ENCODE results near the gene FXN. TPM values are rescaled to one million over a fixed set of nuclear protein-coding genes. Genes with fewer than 3 reads are reported as not detected.

The FXN gene
- total RNA-seq, 6 experiments from 2014 or later = 12.5 to 30.4 (median 24.7) TPM

DNA sequence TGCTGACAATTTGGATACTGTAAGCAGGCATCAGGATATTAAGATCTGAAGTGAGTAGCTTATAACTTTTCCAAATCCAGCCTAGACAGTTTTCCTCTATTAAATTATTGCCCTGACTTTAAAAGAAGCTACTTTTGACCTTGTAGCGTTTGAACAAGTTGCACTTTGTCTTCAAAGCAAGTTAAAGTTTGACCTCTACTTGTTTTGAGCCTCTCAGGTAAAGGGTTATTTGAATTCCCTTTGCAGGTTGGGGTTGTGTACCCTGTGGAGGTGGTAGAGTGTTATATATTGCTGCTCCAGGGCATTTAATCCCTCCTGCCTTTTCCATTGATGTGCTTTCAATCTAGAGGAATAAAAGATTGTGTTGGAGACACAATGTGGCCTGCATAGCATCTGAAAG lies 30.1 kb downstream of the FXN start:
- ATAC-seq (peak in 2 of 4 donors; percentile 20 to 65), DNase-seq (no peak)
- Histone ChIP-seq H3K27ac (peak overlapping the region in 1 of 3 donors; percentile 18), H3K4me1 (peaks cover 0 to 11% (median 2%) of the 10 kb centered on the region in 4 donors), H3K4me3 (no peak overlapping the region), H3K27me3 (no peaks in the 10 kb centered on the region), H3K36me3 (peaks cover 0 to 13% (median 9%) of the 10 kb centered on the region in 4 donors), H3K9me3 (no peaks in the 10 kb centered on the region)
- TF ChIP-seq, protein P1, sequence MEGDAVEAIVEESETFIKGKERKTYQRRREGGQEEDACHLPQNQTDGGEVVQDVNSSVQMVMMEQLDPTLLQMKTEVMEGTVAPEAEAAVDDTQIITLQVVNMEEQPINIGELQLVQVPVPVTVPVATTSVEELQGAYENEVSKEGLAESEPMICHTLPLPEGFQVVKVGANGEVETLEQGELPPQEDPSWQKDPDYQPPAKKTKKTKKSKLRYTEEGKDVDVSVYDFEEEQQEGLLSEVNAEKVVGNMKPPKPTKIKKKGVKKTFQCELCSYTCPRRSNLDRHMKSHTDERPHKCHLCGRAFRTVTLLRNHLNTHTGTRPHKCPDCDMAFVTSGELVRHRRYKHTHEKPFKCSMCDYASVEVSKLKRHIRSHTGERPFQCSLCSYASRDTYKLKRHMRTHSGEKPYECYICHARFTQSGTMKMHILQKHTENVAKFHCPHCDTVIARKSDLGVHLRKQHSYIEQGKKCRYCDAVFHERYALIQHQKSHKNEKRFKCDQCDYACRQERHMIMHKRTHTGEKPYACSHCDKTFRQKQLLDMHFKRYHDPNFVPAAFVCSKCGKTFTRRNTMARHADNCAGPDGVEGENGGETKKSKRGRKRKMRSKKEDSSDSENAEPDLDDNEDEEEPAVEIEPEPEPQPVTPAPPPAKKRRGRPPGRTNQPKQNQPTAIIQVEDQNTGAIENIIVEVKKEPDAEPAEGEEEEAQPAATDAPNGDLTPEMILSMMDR (IDR thresholded peaks at IDR 0.05) = no peak
- TF ChIP-seq POLR2A (IDR thresholded peaks at IDR 0.05) = no peak
- intact Hi-C loops (cut with DNase I) = no loop called here
- 46% methylated on average over 1 of the region's 1 CpG for WGBS (ENCODE audit: insufficient coverage, low coverage, low lambda C conversion rate, missing lambda C conversion rate)

DNA sequence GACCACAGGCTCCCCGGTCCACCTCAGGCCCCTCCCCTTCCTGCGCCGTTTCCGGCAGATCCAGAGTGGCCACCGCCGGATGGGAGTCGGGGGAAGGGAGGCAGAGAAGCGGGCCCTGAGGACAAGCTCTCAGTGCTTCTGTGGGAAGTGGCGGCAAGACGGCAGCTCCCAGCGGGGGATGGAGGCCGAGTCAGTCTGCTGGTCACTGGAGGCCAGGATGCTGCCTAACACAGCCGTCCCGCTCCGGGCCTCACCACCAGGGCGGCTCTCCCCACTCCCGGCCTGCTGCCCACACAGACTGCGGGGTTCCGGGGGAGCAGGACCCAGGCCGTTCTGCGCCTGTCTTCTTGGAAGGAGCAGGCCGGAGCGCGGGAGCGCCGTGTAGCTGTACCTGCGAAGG lies 31.4 kb downstream of the FXN start:
- ATAC-seq = peak in 2 of 4 donors; percentile 9 to 45
- Histone ChIP-seq H3K4me1 (peaks cover 0 to 11% (median 2%) of the 10 kb centered on the region in 4 donors), H3K27ac (no peak overlapping the region), H3K27me3 (no peaks in the 10 kb centered on the region), H3K36me3 (peaks cover 0 to 13% (median 9%) of the 10 kb centered on the region in 4 donors), H3K9me3 (no peaks in the 10 kb centered on the region), H3K4me3 (no peak overlapping the region)
- no peak for DNase-seq
- intact Hi-C loops (cut with DNase I) = no loop called here
- TF ChIP-seq, protein P1 (IDR thresholded peaks at IDR 0.05) = no peak
- TF ChIP-seq POLR2A (IDR thresholded peaks at IDR 0.05) = no peak
- WGBS (ENCODE audit: insufficient coverage, low coverage, low lambda C conversion rate, missing lambda C conversion rate) = no CpG with 5 or more reads among the region's 27 CpGs

DNA sequence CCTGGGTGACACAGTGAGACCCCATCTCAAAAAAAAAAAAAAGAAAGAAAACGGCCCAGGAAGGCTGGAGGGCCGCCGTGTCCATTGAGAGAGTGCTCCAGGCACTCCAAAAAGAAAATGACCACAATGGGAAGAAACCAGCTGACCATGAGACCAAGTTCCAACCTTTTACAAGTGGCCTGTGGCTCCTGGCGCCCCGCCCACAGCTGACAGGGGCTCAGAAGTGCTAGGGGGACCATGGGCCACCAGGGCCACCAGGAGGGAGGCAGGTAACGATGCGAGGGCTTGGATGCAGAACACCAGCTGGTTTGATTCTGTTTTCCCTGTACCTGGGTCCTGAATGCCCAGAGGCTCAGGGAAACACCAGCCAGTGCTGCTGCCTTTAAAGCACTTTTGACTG lies 34.6 kb downstream of the FXN start:
- intact Hi-C loops (cut with DNase I) = no loop called here
- no peak for ATAC-seq
- TF ChIP-seq, protein P1 (IDR thresholded peaks at IDR 0.05) = no peak
- no peak for TF ChIP-seq POLR2A (IDR thresholded peaks at IDR 0.05)
- H3K27ac ChIP-seq = no peak overlapping the region
- no CpG with 5 or more reads among the region's 7 CpGs for WGBS (ENCODE audit: insufficient coverage, low coverage, low lambda C conversion rate, missing lambda C conversion rate)
- no peaks in the 10 kb centered on the region for H3K9me3 ChIP-seq
- H3K4me1 ChIP-seq = peaks cover 0 to 8% (median under 1%) of the 10 kb centered on the region in 4 donors
- H3K27me3 ChIP-seq = no peaks in the 10 kb centered on the region
- H3K36me3 ChIP-seq = peaks cover 0 to 13% (median 6%) of the 10 kb centered on the region in 4 donors
- H3K4me3 ChIP-seq = no peak overlapping the region
- DNase-seq = no peak

DNA sequence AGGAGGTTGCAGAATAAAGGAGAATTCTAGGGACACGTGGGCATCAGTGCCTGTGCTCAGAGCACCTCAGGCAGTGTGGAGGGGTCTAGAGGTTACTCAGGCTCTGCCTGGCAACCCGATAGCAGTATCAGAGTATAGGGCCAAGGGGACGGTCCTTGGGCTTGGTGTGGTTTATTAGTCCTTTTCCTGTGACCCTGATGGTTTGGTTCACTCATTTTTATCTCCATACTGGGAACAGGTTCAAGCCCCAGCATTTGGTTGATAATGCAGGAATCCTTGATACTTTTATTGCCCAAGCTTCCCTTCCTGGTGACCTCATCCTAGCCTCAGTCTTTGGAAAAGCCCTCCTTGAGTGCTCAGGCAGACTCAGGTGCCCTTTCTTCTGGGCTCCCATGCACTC lies 35.5 kb downstream of the FXN start:
- Histone ChIP-seq H3K9me3 (no peaks in the 10 kb centered on the region), H3K4me1 (no peaks in the 10 kb centered on the region), H3K27ac (no peak overlapping the region), H3K27me3 (no peaks in the 10 kb centered on the region), H3K36me3 (peaks cover 0 to 10% (median 4%) of the 10 kb centered on the region in 4 donors), H3K4me3 (no peak overlapping the region)
- 89% methylated on average over 1 of the region's 3 CpGs for WGBS (ENCODE audit: insufficient coverage, low coverage, low lambda C conversion rate, missing lambda C conversion rate)
- intact Hi-C loops (cut with DNase I) = no loop called here
- TF ChIP-seq, protein P1 (IDR thresholded peaks at IDR 0.05) = no peak
- TF ChIP-seq POLR2A (IDR thresholded peaks at IDR 0.05) = no peak
- DNase-seq = no peak
- ATAC-seq = no peak

DNA sequence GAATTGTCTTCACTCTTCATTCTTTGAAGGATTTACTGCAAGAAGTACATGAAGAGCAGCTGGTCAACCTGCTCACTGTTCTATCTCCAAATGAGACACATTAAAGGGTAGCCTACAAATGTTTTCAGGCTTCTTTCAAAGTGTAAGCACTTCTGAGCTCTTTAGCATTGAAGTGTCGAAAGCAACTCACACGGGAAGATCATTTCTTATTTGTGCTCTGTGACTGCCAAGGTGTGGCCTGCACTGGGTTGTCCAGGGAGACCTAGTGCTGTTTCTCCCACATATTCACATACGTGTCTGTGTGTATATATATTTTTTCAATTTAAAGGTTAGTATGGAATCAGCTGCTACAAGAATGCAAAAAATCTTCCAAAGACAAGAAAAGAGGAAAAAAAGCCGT lies 37.6 kb downstream of the FXN start:
- ATAC-seq (no peak), DNase-seq (no peak)
- no peak overlapping the region for H3K27ac ChIP-seq
- no peak for TF ChIP-seq POLR2A (IDR thresholded peaks at IDR 0.05)
- TF ChIP-seq, protein P1 (IDR thresholded peaks at IDR 0.05) = no peak
- H3K36me3 ChIP-seq = peaks cover 0 to 8% (median 0%) of the 10 kb centered on the region in 4 donors
- intact Hi-C loops (cut with DNase I) = no loop called here
- peaks cover 0 to 14% (median 2%) of the 10 kb centered on the region in 4 donors for H3K4me1 ChIP-seq
- H3K27me3 ChIP-seq = no peaks in the 10 kb centered on the region
- H3K4me3 ChIP-seq = no peak overlapping the region
- H3K9me3 ChIP-seq = no peaks in the 10 kb centered on the region
- 58% methylated on average over 4 of the region's 4 CpGs for WGBS (ENCODE audit: insufficient coverage, low coverage, low lambda C conversion rate, missing lambda C conversion rate)
